ENCODE results near the gene ABHD3.

Gene ABHD3

GRCh38 chr18:21663578-21663977 is 41.0 kb downstream of the ABHD3 start:
- TF ChIP-seq CTCF (conservative IDR thresholded peaks at IDR 0.05; ENCODE audit: low read length): no peak
- TF ChIP-seq EZH2phosphoT487 (IDR thresholded peaks at IDR 0.05; ENCODE audit: borderline replicate concordance): no peak
- no peaks in the 10 kb centered on the region for H3K9me3 ChIP-seq (ENCODE audit: insufficient read depth, low read depth, low read length)
- no peaks in the 10 kb centered on the region for H3K9me2 ChIP-seq (replicated peaks; ENCODE audit: low read depth, low read length)
- H3K9ac ChIP-seq (ENCODE audit: low read depth, low read length, poor library complexity, severe bottlenecking): no peak overlapping the region
- no peak overlapping the region for H3K4me2 ChIP-seq (ENCODE audit: low read depth, low read length, poor library complexity, severe bottlenecking)
- H3K79me2 ChIP-seq (ENCODE audit: insufficient read depth, low read length): no peaks in the 10 kb centered on the region
- H3F3A ChIP-seq (ENCODE audit: low read depth): no peaks in the 10 kb centered on the region
- no peak overlapping the region for H3K4me3 ChIP-seq (ENCODE audit: low read length, poor library complexity, severe bottlenecking)
- no peaks in the 10 kb centered on the region for H4K20me1 ChIP-seq (ENCODE audit: insufficient read depth, low read length, poor library complexity, severe bottlenecking)
- no peaks in the 10 kb centered on the region for H3K27me3 ChIP-seq (ENCODE audit: insufficient read depth, low read length, poor library complexity, severe bottlenecking)
- peaks cover 6% of the 10 kb centered on the region; the same call in 1 of the 2 replicates for H3K36me3 ChIP-seq (ENCODE audit: insufficient read depth, low read length)
- H2AFZ ChIP-seq (ENCODE audit: low read length): no peak overlapping the region
- no peaks in the 10 kb centered on the region for H3K4me1 ChIP-seq (ENCODE audit: insufficient read depth, low read length, poor library complexity, severe bottlenecking)

GRCh38 chr18:21662581-21662980 is 42.0 kb downstream of the ABHD3 start:
- H3K79me2 ChIP-seq (ENCODE audit: insufficient read depth, low read length): no peaks in the 10 kb centered on the region
- no peaks in the 10 kb centered on the region for H3K9me3 ChIP-seq (ENCODE audit: insufficient read depth, low read depth, low read length)
- H3K27me3 ChIP-seq (ENCODE audit: insufficient read depth, low read length, poor library complexity, severe bottlenecking): no peaks in the 10 kb centered on the region
- H3K4me1 ChIP-seq (ENCODE audit: insufficient read depth, low read length, poor library complexity, severe bottlenecking): no peaks in the 10 kb centered on the region
- H4K20me1 ChIP-seq (ENCODE audit: insufficient read depth, low read length, poor library complexity, severe bottlenecking): no peaks in the 10 kb centered on the region
- H3K4me3 ChIP-seq (ENCODE audit: low read length, poor library complexity, severe bottlenecking): no peak overlapping the region
- H3K9ac ChIP-seq (ENCODE audit: low read depth, low read length, poor library complexity, severe bottlenecking): no peak overlapping the region
- H3K4me2 ChIP-seq (ENCODE audit: low read depth, low read length, poor library complexity, severe bottlenecking): no peak overlapping the region
- H3F3A ChIP-seq (ENCODE audit: low read depth): no peaks in the 10 kb centered on the region
- H3K9me2 ChIP-seq (replicated peaks; ENCODE audit: low read depth, low read length): no peaks in the 10 kb centered on the region
- H2AFZ ChIP-seq (ENCODE audit: low read length): no peak overlapping the region
- TF ChIP-seq EZH2phosphoT487 (IDR thresholded peaks at IDR 0.05; ENCODE audit: borderline replicate concordance) (no peak), CTCF (conservative IDR thresholded peaks at IDR 0.05; ENCODE audit: low read length) (no peak)
- peaks cover 6% of the 10 kb centered on the region; the same call in 1 of the 2 replicates for H3K36me3 ChIP-seq (ENCODE audit: insufficient read depth, low read length)

GRCh38 chr18:21660078-21660477 is 44.5 kb downstream of the ABHD3 start:
- Histone ChIP-seq H3K4me1 (ENCODE audit: insufficient read depth, low read length, poor library complexity, severe bottlenecking) (no peaks in the 10 kb centered on the region), H3K4me2 (ENCODE audit: low read depth, low read length, poor library complexity, severe bottlenecking) (no peak overlapping the region), H3K4me3 (ENCODE audit: low read length, poor library complexity, severe bottlenecking) (no peak overlapping the region), H3K36me3 (ENCODE audit: insufficient read depth, low read length) (peaks cover 6% of the 10 kb centered on the region; the same call in 1 of the 2 replicates), H4K20me1 (ENCODE audit: insufficient read depth, low read length, poor library complexity, severe bottlenecking) (no peaks in the 10 kb centered on the region), H2AFZ (ENCODE audit: low read length) (no peak overlapping the region), H3K27me3 (ENCODE audit: insufficient read depth, low read length, poor library complexity, severe bottlenecking) (no peaks in the 10 kb centered on the region), H3K79me2 (ENCODE audit: insufficient read depth, low read length) (no peaks in the 10 kb centered on the region), H3K9ac (ENCODE audit: low read depth, low read length, poor library complexity, severe bottlenecking) (no peak overlapping the region), H3F3A (ENCODE audit: low read depth) (no peaks in the 10 kb centered on the region), H3K9me3 (ENCODE audit: insufficient read depth, low read depth, low read length) (no peaks in the 10 kb centered on the region), H3K9me2 (replicated peaks; ENCODE audit: low read depth, low read length) (no peaks in the 10 kb centered on the region)
- TF ChIP-seq CTCF (conservative IDR thresholded peaks at IDR 0.05; ENCODE audit: low read length) (no peak), EZH2phosphoT487 (IDR thresholded peaks at IDR 0.05; ENCODE audit: borderline replicate concordance) (no peak)
